Caco-2 (cell line): Measurements from ENCODE around the gene CADM4. TPM values are rescaled to one million over a fixed set of nuclear protein-coding genes. Genes with fewer than 3 reads are reported as not detected.

ENCODE experiments used
- BruUV-seq: library from RNA; stranded (reverse); fragments of 400-500 nt; replicated peaks from 2 replicates; lab custom pipeline; 2021; lab: Mats Ljungman, UMichigan
- CTCF ChIA-PET: fragments of 300-600 bp; sonication (Branson Sonifier 250); formaldehyde crosslinking; loops from one replicate; lab custom pipeline; 2022; ENCODE audit warnings: antibody characterized with exemption; lab: Charles Lee
- POLR2A ChIA-PET: fragments of 300-600 bp; sonication (Branson Sonifier 250); formaldehyde crosslinking; loops from one replicate; lab custom pipeline; 2022; ENCODE audit warnings: antibody characterized with exemption; lab: Charles Lee
- DNase-seq, 2 experiments: peaks; one replicate each; pipeline versions ENCODE4 v3.0.0 to v3.0.0-alpha.2; 2020 to 2022
- H3K27me3 ChIP-seq: replicated peaks from 2 replicates; pipeline ENCODE4 v1.6.0; 2011; ENCODE audit warnings: low read length; ENCODE audit not compliant: control insufficient read depth, insufficient read depth
- H3K36me3 ChIP-seq: 2 replicates; pipeline ENCODE4 v1.5.1; 2011; ENCODE audit warnings: low read length; ENCODE audit not compliant: control insufficient read depth, insufficient read depth
- H3K4me1 ChIP-seq: fragments of 250-450 bp; sonication (Bioruptor Pico); 2 replicates; pipeline ENCODE4 v1.5.1; 2020; ENCODE audit warnings: mild to moderate bottlenecking
- H3K4me3 ChIP-seq: 2 replicates; pipeline ENCODE4 v1.5.1; 2011; ENCODE audit warnings: low read depth, mild to moderate bottlenecking, control low read depth, low read length
- H3K9me3 ChIP-seq: fragments of 250-450 bp; sonication (Bioruptor Pico); 2 replicates; pipeline ENCODE4 v1.5.1; 2020; ENCODE audit warnings: mild to moderate bottlenecking, moderate library complexity
- H3K27ac Mint-ChIP-seq: one replicate; pipeline ENCODE4 v1.8.0; 2022; ENCODE audit warnings: mixed read lengths; ENCODE audit not compliant: unreplicated experiment
- H3K27me3 Mint-ChIP-seq: one replicate; pipeline ENCODE4 v1.8.0; 2022; ENCODE audit warnings: mixed read lengths; ENCODE audit not compliant: insufficient read depth, unreplicated experiment
- H3K36me3 Mint-ChIP-seq: one replicate; pipeline ENCODE4 v1.8.0; 2022; ENCODE audit warnings: mild to moderate bottlenecking, mixed read lengths; ENCODE audit not compliant: insufficient read depth, unreplicated experiment
- H3K4me1 Mint-ChIP-seq: one replicate; pipeline ENCODE4 v1.8.0; 2022; ENCODE audit warnings: low read depth, mixed read lengths; ENCODE audit not compliant: unreplicated experiment
- H3K4me3 Mint-ChIP-seq: one replicate; pipeline ENCODE4 v1.8.0; 2022; ENCODE audit warnings: mild to moderate bottlenecking, moderate library complexity, mixed read lengths; ENCODE audit not compliant: unreplicated experiment
- H3K9me3 Mint-ChIP-seq: one replicate; pipeline ENCODE4 v1.8.0; 2022; ENCODE audit warnings: mixed read lengths; ENCODE audit not compliant: unreplicated experiment
- intact Hi-C: fragments of 100-400 bp; cut with micrococcal nuclease; formaldehyde crosslinking; loops from one replicate; pipeline ENCODE4 v1.10.0; 2022; ENCODE audit not compliant: unreplicated experiment
- total RNA-seq: library from RNA; stranded (reverse); gene quantifications from 2 replicates; pipeline ENCODE4 v1.2.3, GENCODE V29; 2022
- TF ChIP-seq, protein P1 (sequence below), 2 experiments: fragments of 200-600 bp in 1 of 2; IDR thresholded peaks; 1 replicate in 1 of 2; 2 replicates in 1 of 2; pipeline versions ENCODE4 v1.5.1 to v1.8.0; 2011 to 2022; ENCODE audit warnings: antibody characterized with exemption in 1 of 2, control low read depth in 1 of 2, inconsistent platforms in 1 of 2, low read depth in 1 of 2, low read length in 1 of 2, mild to moderate bottlenecking in 1 of 2, moderate library complexity in 1 of 2; ENCODE audit not compliant: insufficient read depth in 1 of 2, severe bottlenecking in 1 of 2, unreplicated experiment in 1 of 2

Gene CADM4
- total RNA-seq, 1 experiment from 2014 or later: 13.2 TPM

DNA sequence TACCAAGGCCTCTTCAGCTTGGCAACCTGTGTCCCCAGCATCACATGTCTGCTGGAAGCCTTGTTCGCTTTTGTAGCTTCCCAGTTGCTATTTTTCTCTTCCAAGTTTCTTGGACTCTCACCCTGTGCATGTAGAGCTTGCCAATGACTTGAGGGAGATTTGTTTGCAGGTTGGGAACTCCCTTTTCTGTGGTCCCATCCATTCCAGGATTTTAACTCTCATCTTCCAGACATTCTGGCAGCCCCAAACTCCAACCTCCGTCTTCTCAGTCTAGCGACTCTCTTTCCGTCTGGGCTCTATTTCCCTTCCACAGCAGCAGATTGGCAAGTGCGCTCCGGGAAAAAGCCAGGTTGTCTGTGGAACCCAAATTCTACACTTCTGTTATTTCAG lies 21.3 kb upstream of the CADM4 start:
- Histone ChIP-seq H3K4me1 (no peaks in the 10 kb centered on the region), H3K9me3 (no peaks in the 10 kb centered on the region), H3K4me3 (no peak overlapping the region), H3K36me3 (no peaks in the 10 kb centered on the region), H3K27me3 (no peaks in the 10 kb centered on the region)
- H3K27ac Mint-ChIP-seq: no peak overlapping the region
- no TSS peak for BruUV-seq
- TF ChIP-seq, protein P1, sequence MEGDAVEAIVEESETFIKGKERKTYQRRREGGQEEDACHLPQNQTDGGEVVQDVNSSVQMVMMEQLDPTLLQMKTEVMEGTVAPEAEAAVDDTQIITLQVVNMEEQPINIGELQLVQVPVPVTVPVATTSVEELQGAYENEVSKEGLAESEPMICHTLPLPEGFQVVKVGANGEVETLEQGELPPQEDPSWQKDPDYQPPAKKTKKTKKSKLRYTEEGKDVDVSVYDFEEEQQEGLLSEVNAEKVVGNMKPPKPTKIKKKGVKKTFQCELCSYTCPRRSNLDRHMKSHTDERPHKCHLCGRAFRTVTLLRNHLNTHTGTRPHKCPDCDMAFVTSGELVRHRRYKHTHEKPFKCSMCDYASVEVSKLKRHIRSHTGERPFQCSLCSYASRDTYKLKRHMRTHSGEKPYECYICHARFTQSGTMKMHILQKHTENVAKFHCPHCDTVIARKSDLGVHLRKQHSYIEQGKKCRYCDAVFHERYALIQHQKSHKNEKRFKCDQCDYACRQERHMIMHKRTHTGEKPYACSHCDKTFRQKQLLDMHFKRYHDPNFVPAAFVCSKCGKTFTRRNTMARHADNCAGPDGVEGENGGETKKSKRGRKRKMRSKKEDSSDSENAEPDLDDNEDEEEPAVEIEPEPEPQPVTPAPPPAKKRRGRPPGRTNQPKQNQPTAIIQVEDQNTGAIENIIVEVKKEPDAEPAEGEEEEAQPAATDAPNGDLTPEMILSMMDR (IDR thresholded peaks at IDR 0.05; ENCODE audit: insufficient read depth in 1 of 2, low read depth in 1 of 2, low read length in 1 of 2, severe bottlenecking in 1 of 2, unreplicated experiment in 1 of 2): no peak
- intact Hi-C loops: loop anchor here (10.0 kb wide), 1 partner anchor 124 kb away; the partner anchor contains the start of gene KCNN4
- no peaks in the 10 kb centered on the region for H3K4me1 Mint-ChIP-seq
- H3K9me3 Mint-ChIP-seq: peaks cover 20% of the 10 kb centered on the region
- no peak overlapping the region for H3K4me3 Mint-ChIP-seq
- H3K27me3 Mint-ChIP-seq: no peaks in the 10 kb centered on the region
- no peaks in the 10 kb centered on the region for H3K36me3 Mint-ChIP-seq
- DNase-seq: no peak
- ChIA-PET POLR2A (no interaction called here), CTCF (no interaction called here)

DNA sequence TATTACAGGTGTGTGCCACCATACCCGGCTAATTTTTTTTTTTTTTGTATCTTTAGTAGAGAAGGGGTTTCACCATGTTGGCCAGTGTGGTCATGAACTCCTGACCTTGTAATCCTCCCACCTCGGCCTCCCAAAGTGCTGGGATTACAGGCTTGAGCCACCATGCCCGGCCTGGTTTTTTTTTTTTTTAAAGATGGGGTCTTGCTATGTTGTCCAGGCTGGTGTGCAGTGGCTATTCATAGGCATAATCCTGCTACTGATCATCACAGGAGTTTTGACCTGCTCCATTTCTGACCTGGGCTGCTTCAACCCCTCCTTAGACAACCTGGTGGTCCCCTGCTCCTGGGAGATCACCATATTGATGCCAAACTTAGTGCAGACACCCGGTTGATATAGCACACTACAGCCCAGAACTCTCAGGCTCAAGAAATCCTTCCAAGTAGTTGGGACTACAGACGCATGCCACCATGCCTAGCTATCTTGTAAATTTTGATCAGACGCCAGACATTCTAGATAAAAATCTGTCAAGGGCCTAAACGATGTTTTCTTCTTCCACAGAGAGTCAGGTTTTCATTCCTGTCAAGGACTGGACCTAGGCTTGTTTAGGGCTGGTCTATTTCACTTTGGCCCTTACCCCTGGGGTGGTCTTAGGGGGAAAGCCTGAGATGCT lies 20.8 kb upstream of the CADM4 start:
- ChIA-PET POLR2A (no interaction called here), CTCF (no interaction called here)
- intact Hi-C loops: loop anchor here (10.0 kb wide), 1 partner anchor 124 kb away; the partner anchor contains the start of gene KCNN4
- H3K9me3 Mint-ChIP-seq: peaks cover 20% of the 10 kb centered on the region
- H3K9me3 ChIP-seq: no peaks in the 10 kb centered on the region
- no TSS peak for BruUV-seq
- DNase-seq: no peak
- H3K4me3 ChIP-seq: no peak overlapping the region
- TF ChIP-seq, protein P1 (IDR thresholded peaks at IDR 0.05; ENCODE audit: insufficient read depth in 1 of 2, low read depth in 1 of 2, low read length in 1 of 2, severe bottlenecking in 1 of 2, unreplicated experiment in 1 of 2): no peak
- H3K36me3 Mint-ChIP-seq: peaks cover under 1% of the 10 kb centered on the region
- no peaks in the 10 kb centered on the region for H3K4me1 Mint-ChIP-seq
- no peaks in the 10 kb centered on the region for H3K27me3 Mint-ChIP-seq
- no peaks in the 10 kb centered on the region for H3K36me3 ChIP-seq
- no peak overlapping the region for H3K4me3 Mint-ChIP-seq
- no peak overlapping the region for H3K27ac Mint-ChIP-seq
- no peaks in the 10 kb centered on the region for H3K4me1 ChIP-seq
- H3K27me3 ChIP-seq: no peaks in the 10 kb centered on the region

DNA sequence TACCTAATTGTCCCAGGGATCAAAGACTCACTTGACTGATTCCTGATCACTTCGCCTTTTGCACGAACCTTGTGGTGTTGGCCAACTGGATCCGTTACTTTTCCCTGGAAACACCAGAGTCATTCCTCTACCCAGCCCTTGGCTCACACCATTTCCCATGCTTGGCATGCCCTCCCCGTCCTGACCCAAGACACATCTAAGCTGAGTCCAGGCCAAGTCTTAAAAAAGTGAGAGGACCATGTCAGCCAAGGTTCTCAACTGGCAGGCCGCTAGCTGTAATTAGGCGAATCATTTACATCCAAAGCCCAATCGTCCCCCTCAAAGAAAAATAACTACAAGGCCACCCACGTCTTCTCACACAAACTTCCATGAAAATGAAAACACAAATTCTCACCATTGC lies 18.8 kb upstream of the CADM4 start:
- no peaks in the 10 kb centered on the region for H3K4me1 ChIP-seq
- no peaks in the 10 kb centered on the region for H3K27me3 ChIP-seq
- no peak for DNase-seq
- BruUV-seq: no TSS peak
- no peak overlapping the region for H3K4me3 ChIP-seq
- H3K4me1 Mint-ChIP-seq: no peaks in the 10 kb centered on the region
- H3K9me3 ChIP-seq: no peaks in the 10 kb centered on the region
- no peak overlapping the region for H3K27ac Mint-ChIP-seq
- peaks cover 20% of the 10 kb centered on the region for H3K9me3 Mint-ChIP-seq
- H3K4me3 Mint-ChIP-seq: no peak overlapping the region
- CTCF ChIA-PET: interaction anchor here (1.9 kb wide), 1 partner anchor 10 kb away, joined by 5 read pairs; no protein-coding TSS in a partner anchor
- POLR2A ChIA-PET: no interaction called here
- peaks cover 5% of the 10 kb centered on the region for H3K36me3 Mint-ChIP-seq
- no peaks in the 10 kb centered on the region for H3K36me3 ChIP-seq
- intact Hi-C loops: loop anchor here (10.0 kb wide), 2 partner anchors 124 to 214 kb away; partner anchors contain the start of gene ZNF575
- TF ChIP-seq, protein P1 (IDR thresholded peaks at IDR 0.05; ENCODE audit: insufficient read depth in 1 of 2, low read depth in 1 of 2, low read length in 1 of 2, severe bottlenecking in 1 of 2, unreplicated experiment in 1 of 2): no peak
- H3K27me3 Mint-ChIP-seq: no peaks in the 10 kb centered on the region
